GM12878 (cell line): Measurements from ENCODE around the gene ANKRD13A. TPM values are rescaled to one million over a fixed set of nuclear protein-coding genes. Genes with fewer than 3 reads are reported as not detected.

Experiments used
- ATF3 ChIP-seq: IDR thresholded peaks from 2 replicates; pipeline ENCODE4 v1.6.1; 2011; ENCODE audit warnings: low read depth, mild to moderate bottlenecking, low read length, moderate library complexity, borderline replicate concordance; ENCODE audit errors: extremely low read depth
- BHLHE40 ChIP-seq, 2 experiments: fragments of 450-650 bp in 1 of 2; IDR thresholded peaks; 2 replicates each; pipeline ENCODE4 v1.6.1; 2011 to 2017; ENCODE audit warnings: low read depth in 2 of 2, borderline replicate concordance in 1 of 2, improper control_type of control experiment in 1 of 2, low read length in 1 of 2, mild to moderate bottlenecking in 1 of 2
- CBFB ChIP-seq: IDR thresholded peaks from 2 replicates; pipeline ENCODE4 v1.6.1; 2016; ENCODE audit warnings: antibody characterized with exemption, low read depth
- CEBPB ChIP-seq, 2 experiments: fragments of 150-350 bp in 1 of 2; IDR thresholded peaks; 2 replicates each; pipeline ENCODE4 v1.6.1; 2012 to 2014; ENCODE audit warnings: low read depth in 2 of 2, low read length in 2 of 2, borderline replicate concordance in 1 of 2, inconsistent platforms in 1 of 2
- CHD4 ChIP-seq: fragments of 200-600 bp; sonication (generic); IDR thresholded peaks from 2 replicates; pipeline ENCODE4 v1.6.1; 2016; ENCODE audit warnings: mild to moderate bottlenecking
- EED ChIP-seq: sonication (generic); IDR thresholded peaks from 2 replicates; pipeline ENCODE4 v1.6.1; 2016; ENCODE audit warnings: antibody characterized with exemption, low read depth
- MTA3 ChIP-seq: IDR thresholded peaks from 2 replicates; pipeline ENCODE4 v1.6.1; 2012; ENCODE audit warnings: low read length, inconsistent platforms, borderline replicate concordance
- NBN ChIP-seq: fragments of 450-650 bp; IDR thresholded peaks from 2 replicates; pipeline ENCODE4 v1.6.1; 2016
- NKRF ChIP-seq: fragments of 450-650 bp; conservative IDR thresholded peaks from 2 replicates; pipeline ENCODE4 v1.6.1; 2017; ENCODE audit warnings: mild to moderate bottlenecking, moderate library complexity
- PML ChIP-seq: IDR thresholded peaks from 2 replicates; pipeline ENCODE4 v1.6.1; 2012; ENCODE audit warnings: low read length, inconsistent platforms
- RELB ChIP-seq: fragments of 450-650 bp; IDR thresholded peaks from 2 replicates; pipeline ENCODE4 v1.6.1; 2017; ENCODE audit warnings: low read depth, mild to moderate bottlenecking, moderate library complexity
- SMARCA5 ChIP-seq: fragments of 450-650 bp; IDR thresholded peaks from 2 replicates; pipeline ENCODE4 v1.6.1; 2017; ENCODE audit warnings: mild to moderate bottlenecking
- SREBF1 ChIP-seq: IDR thresholded peaks from 2 replicates; pipeline ENCODE4 v1.6.1; 2012; ENCODE audit warnings: mild to moderate bottlenecking, low read length
- ZBTB40 ChIP-seq: fragments of 450-650 bp; IDR thresholded peaks from 2 replicates; pipeline ENCODE4 v1.6.1; 2016; ENCODE audit warnings: mild to moderate bottlenecking, moderate library complexity, borderline replicate concordance
- ZNF207 ChIP-seq: fragments of 450-650 bp; IDR thresholded peaks from 2 replicates; pipeline ENCODE4 v1.6.1; 2014; ENCODE audit warnings: antibody characterized with exemption, mild to moderate bottlenecking, borderline replicate concordance
- ZNF217 ChIP-seq: fragments of 450-650 bp; IDR thresholded peaks from 2 replicates; pipeline ENCODE4 v1.6.1; 2017; ENCODE audit warnings: antibody characterized with exemption, mild to moderate bottlenecking
- ZNF687 ChIP-seq: fragments of 450-650 bp; IDR thresholded peaks from 2 replicates; pipeline ENCODE4 v1.6.1; 2017; ENCODE audit warnings: mild to moderate bottlenecking, moderate library complexity
- polyA plus RNA-seq, 11 experiments: library from polyadenylated mRNA; depleted of rRNA in 4 of 11; unstranded in 6 of 11; stranded (reverse) in 5 of 11; fragments of >200 nt; fragmentation: Nextera tagmentation in 4 of 11; fragmentation: Illumina TruSeq in 1 of 11; extraction: Ambion mirVana in 4 of 11; extraction: Trizol in 1 of 11; gene quantifications; 1 replicate in 1 of 11; 2 replicates in 10 of 11; pipeline versions ENCODE4 v1.2.1 to v1.2.3, GENCODE V29; 2011 to 2016; ENCODE audit warnings: inconsistent platforms in 2 of 11, missing spikeins in 2 of 11, low read depth in 1 of 11
- total RNA-seq, 4 experiments: library from RNA; depleted of rRNA in 3 of 4; stranded (reverse); fragments of >200 nt in 3 of 4; fragmentation: Illumina TruSeq in 1 of 4; extraction: Trizol in 1 of 4; gene quantifications; 2 replicates each; pipeline versions ENCODE4 v1.2.1 to v1.2.3, GENCODE V29; 2013 to 2021

ANKRD13A gene
- total and polyA plus RNA-seq, 10 of the 15 experiments (the other 5 are each of a cell fraction or from before 2014, with no cell fraction given), result 10.2 to 93.4 (median 76.5) TPM

- TF ChIP-seq ZNF687 (no peak), ZBTB40 (no peak), PML (no peak), NBN (no peak), CEBPB (IDR thresholded peaks at IDR 0.05; ENCODE audit: borderline replicate concordance in 1 of 2, low read depth in 2 of 2, low read length in 2 of 2) (no peak), BHLHE40 (IDR thresholded peaks at IDR 0.05; ENCODE audit: borderline replicate concordance in 1 of 2, low read depth in 2 of 2, low read length in 1 of 2) (0 out of 4 replicates have a peak, but pooled peaks of 1 of the 2 experiments have one; percentile 11), SREBF1 (no peak), CHD4 (no peak), ATF3 (no peak), MTA3 (no peak), ZNF217 (no peak), SMARCA5 (no peak), EED (no peak), ZNF207 (no peak), CBFB (no peak), RELB (no peak), NKRF (no peak)
Measured at GRCh38 chr12:109994401-109995175, 4.6 kb upstream of the ANKRD13A start (continued).
